ENCODE measurements around the gene SCAMP4. TPM values are rescaled to one million over a fixed set of nuclear protein-coding genes. Genes with fewer than 3 reads are reported as not detected.

Gene SCAMP4
- total RNA-seq, 4 donors from 2014 or later, result 26.6 to 76.5 (median 59.3) TPM

DNA sequence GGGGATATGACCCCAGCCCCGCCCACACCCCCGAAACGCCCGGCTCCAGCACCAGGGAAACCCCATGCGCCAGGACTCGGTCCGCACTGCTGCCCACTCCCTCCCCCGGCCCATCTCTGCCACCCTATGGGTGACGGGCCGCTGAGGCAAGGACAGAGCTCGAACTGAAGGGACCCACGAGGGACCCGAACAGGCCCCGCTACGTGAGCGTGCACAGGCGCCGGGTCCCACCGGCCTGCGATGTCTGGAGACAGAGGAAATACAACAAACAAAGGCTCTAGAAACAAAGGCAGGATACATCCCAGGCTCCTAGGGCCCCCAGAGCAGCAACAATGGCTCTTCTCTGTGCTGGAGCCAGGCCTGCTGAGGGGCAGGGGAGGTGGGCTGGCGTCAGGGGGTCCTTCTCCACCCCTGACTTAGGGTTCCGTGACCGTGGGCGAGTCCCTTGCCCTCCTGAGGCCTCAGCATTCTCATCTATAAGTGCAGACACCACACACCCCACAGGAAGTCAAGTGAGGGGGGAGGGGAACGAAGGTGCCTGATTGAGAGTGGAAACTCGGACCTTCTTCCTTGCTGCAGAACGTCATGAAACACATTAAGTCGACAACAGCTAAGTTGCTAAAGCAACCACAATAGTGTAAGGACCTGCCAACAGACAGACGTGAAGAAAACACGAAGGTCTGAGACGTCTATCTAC is 23.0 kb upstream of the SCAMP4 start:
- H3K4me3 ChIP-seq, result peak overlapping the region; percentile 24 to 73 (median 32)
- TF ChIP-seq POLR2A (IDR thresholded peaks at IDR 0.05; ENCODE audit: low read depth) (no peak), EP300 (IDR thresholded peaks at IDR 0.05) (no peak), POLR2AphosphoS5 (IDR thresholded peaks at IDR 0.05) (no peak)
- TF ChIP-seq, protein P1, sequence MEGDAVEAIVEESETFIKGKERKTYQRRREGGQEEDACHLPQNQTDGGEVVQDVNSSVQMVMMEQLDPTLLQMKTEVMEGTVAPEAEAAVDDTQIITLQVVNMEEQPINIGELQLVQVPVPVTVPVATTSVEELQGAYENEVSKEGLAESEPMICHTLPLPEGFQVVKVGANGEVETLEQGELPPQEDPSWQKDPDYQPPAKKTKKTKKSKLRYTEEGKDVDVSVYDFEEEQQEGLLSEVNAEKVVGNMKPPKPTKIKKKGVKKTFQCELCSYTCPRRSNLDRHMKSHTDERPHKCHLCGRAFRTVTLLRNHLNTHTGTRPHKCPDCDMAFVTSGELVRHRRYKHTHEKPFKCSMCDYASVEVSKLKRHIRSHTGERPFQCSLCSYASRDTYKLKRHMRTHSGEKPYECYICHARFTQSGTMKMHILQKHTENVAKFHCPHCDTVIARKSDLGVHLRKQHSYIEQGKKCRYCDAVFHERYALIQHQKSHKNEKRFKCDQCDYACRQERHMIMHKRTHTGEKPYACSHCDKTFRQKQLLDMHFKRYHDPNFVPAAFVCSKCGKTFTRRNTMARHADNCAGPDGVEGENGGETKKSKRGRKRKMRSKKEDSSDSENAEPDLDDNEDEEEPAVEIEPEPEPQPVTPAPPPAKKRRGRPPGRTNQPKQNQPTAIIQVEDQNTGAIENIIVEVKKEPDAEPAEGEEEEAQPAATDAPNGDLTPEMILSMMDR (IDR thresholded peaks at IDR 0.05), result no peak
- H3K9me3 ChIP-seq, result no peaks in the 10 kb centered on the region
- WGBS, result 53% methylated on average over 19 of the region's 31 CpGs
- no peaks in the 10 kb centered on the region for H3K27me3 ChIP-seq
- no peak for DNase-seq (ENCODE audit: extremely low spot score)
- H3K27ac ChIP-seq (replicated peaks in 1 of 4), result peak overlapping the region; percentile 75 to 91 (median 86)
- H3K4me1 ChIP-seq, result peaks cover 40 to 58% (median 52%) of the 10 kb centered on the region in 4 donors
- peaks cover 0 to 25% (median 13%) of the 10 kb centered on the region in 4 donors for H3K36me3 ChIP-seq
- intact Hi-C loops (cut with DNase I), result no loop called here

DNA sequence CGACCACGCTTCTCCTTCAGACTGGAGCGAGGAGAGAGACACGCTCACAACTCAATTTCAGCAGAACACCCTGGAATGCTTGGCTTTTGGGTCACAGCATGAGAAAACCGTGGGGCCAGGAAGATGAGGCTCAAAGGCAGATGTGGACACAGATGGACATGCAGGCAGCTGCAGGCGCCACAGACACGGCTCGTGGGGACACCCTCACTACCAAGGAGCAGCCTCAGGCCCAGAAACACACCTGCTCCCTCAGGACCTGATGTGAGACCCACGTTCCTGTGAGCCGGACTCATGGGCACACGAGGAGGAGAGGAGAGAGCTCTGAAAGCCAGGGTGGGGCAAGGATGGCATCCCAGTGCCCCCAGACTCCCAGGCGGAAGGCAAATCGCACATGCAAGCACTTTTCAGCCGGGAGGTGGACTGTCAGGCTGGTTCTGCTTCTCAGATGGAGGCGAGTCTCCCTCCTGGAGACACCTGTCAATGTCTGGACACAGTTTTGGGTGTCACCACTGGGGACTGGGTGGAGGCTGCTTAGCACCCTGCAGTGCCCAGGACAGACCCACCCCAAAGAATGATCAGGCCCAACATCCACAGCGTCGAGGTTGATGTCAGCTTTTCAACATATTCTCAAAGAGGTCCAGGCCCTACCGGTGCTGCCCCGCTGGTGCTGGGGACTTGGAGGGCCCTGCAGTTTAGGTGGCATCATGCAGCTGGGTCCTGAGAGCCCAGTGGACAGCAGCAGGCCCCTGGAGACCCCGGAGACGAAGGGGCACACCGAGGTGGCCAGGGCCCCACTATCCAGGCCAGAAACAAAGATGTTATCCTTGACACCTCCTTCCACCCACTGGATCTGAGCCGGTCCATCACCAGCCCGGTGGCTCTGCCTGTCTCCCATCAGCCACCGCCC is 22.2 kb upstream of the SCAMP4 start:
- Histone ChIP-seq H3K4me3 (peak overlapping the region; percentile 65 to 88 (median 72)), H3K27me3 (no peaks in the 10 kb centered on the region), H3K27ac (replicated peaks in 1 of 4) (peak overlapping the region; percentile 75 to 91 (median 86)), H3K36me3 (peaks cover 0 to 25% (median 13%) of the 10 kb centered on the region in 4 donors), H3K9me3 (no peaks in the 10 kb centered on the region), H3K4me1 (peaks cover 40 to 58% (median 51%) of the 10 kb centered on the region in 4 donors)
- TF ChIP-seq POLR2AphosphoS5 (IDR thresholded peaks at IDR 0.05) (no peak), POLR2A (IDR thresholded peaks at IDR 0.05; ENCODE audit: low read depth) (no peak), EP300 (IDR thresholded peaks at IDR 0.05) (no peak)
- TF ChIP-seq, protein P1 (IDR thresholded peaks at IDR 0.05), result no peak
- DNase-seq (ENCODE audit: extremely low spot score), result no peak
- intact Hi-C loops (cut with DNase I), result no loop called here
- WGBS, result 66% methylated on average over 16 of the region's 25 CpGs

GRCh38 chr19:1883784-1884183 is 21.4 kb upstream of the SCAMP4 start:
- no peaks in the 10 kb centered on the region for H3K27me3 ChIP-seq
- H3K4me1 ChIP-seq, result peaks cover 40 to 58% (median 51%) of the 10 kb centered on the region in 4 donors
- no peak for DNase-seq (ENCODE audit: extremely low spot score)
- TF ChIP-seq POLR2A (IDR thresholded peaks at IDR 0.05; ENCODE audit: low read depth) (no peak), POLR2AphosphoS5 (IDR thresholded peaks at IDR 0.05) (no peak), EP300 (IDR thresholded peaks at IDR 0.05) (no peak)
- TF ChIP-seq, protein P1 (IDR thresholded peaks at IDR 0.05), result no peak
- H3K4me3 ChIP-seq, result peak overlapping the region; percentile 65 to 88 (median 72)
- 19% methylated on average over 8 of the region's 8 CpGs for WGBS
- peak overlapping the region; percentile 75 to 91 (median 86) for H3K27ac ChIP-seq (replicated peaks in 1 of 4)
- intact Hi-C loops (cut with DNase I), result no loop called here
- peaks cover 0 to 20% (median 13%) of the 10 kb centered on the region in 4 donors for H3K36me3 ChIP-seq
- H3K9me3 ChIP-seq, result no peaks in the 10 kb centered on the region

DNA sequence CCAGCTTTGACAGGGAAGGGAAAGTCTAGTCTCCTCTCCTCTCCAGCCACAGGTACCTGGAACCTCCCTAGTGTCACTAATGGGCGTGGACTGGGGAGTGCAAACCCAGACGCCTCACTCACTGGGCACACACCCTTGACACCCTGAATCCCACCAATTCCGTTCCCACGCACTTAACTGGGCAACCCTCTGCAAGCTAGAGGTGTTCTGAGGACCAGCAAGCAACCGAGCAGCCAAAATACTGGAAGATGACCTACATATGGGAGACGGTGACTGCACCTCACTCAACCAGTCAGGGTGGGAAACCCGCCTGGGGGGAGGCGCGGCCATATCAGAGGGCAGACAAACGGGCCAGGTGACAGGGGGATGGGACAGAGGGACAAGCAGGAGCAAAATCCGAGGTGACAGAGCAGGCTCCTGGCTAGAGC is 20.9 kb upstream of the SCAMP4 start:
- 0% methylated on average over 6 of the region's 11 CpGs for WGBS
- Histone ChIP-seq H3K4me3 (peak overlapping the region; percentile 65 to 88 (median 72)), H3K27ac (replicated peaks in 1 of 4) (peak overlapping the region; percentile 75 to 91 (median 86)), H3K4me1 (peaks cover 40 to 58% (median 51%) of the 10 kb centered on the region in 4 donors), H3K27me3 (no peaks in the 10 kb centered on the region), H3K36me3 (peaks cover 0 to 18% (median 11%) of the 10 kb centered on the region in 4 donors), H3K9me3 (no peaks in the 10 kb centered on the region)
- no peak for DNase-seq (ENCODE audit: extremely low spot score)
- TF ChIP-seq POLR2A (IDR thresholded peaks at IDR 0.05; ENCODE audit: low read depth) (no peak), EP300 (IDR thresholded peaks at IDR 0.05) (no peak), POLR2AphosphoS5 (IDR thresholded peaks at IDR 0.05) (no peak)
- TF ChIP-seq, protein P1 (IDR thresholded peaks at IDR 0.05), result no peak
- intact Hi-C loops (cut with DNase I), result no loop called here

Data from esophagus muscularis mucosa (tissue), 4 donors.